CD4-positive, alpha-beta memory T cell (primary cell): ENCODE measurements around the gene SLFN13. TPM values are rescaled to one million over a fixed set of nuclear protein-coding genes. Genes with fewer than 3 reads are reported as not detected.
"Not testable (repeated sequence)": the region's sequence is repeated elsewhere in the genome, so short reads cannot be mapped to it uniquely, and the experiment has no call there.

Experiments
- CTCF ChIA-PET: fragments of 350-600 bp; sonication (Branson Sonifier 250); formaldehyde crosslinking; loops from one replicate; lab custom pipeline; 2021; ENCODE audit warnings: inconsistent platforms; ENCODE audit not compliant: partially characterized antibody; lab: Charles Lee
- POLR2A ChIA-PET: fragments of 350-600 bp; sonication (Branson Sonifier 250); formaldehyde crosslinking; loops from one replicate; lab custom pipeline; 2021; ENCODE audit not compliant: partially characterized antibody; lab: Charles Lee
- DNase-seq, 5 donors: peaks; one replicate each; pipeline versions ENCODE4 v3.0.0 to v3.0.0-alpha.2; 2020 to 2022; ENCODE audit warnings: mixed read lengths in 1 of 5
- H3K27ac ChIP-seq: one replicate; pipeline ENCODE4 v1.7.0; 2013; ENCODE audit warnings: low read depth, low read length
- H3K27me3 ChIP-seq: 2 replicates; pipeline ENCODE4 v1.7.0; 2013; ENCODE audit warnings: mild to moderate bottlenecking, low read length, moderate library complexity; ENCODE audit not compliant: insufficient read depth
- H3K36me3 ChIP-seq: 2 replicates; pipeline ENCODE4 v1.7.0; 2013; ENCODE audit warnings: mild to moderate bottlenecking, low read length, moderate library complexity; ENCODE audit not compliant: insufficient read depth
- H3K4me1 ChIP-seq: 2 replicates; pipeline ENCODE4 v1.7.0; 2013; ENCODE audit warnings: mild to moderate bottlenecking, low read length, moderate library complexity; ENCODE audit not compliant: insufficient read depth
- H3K4me3 ChIP-seq, 2 donors: one replicate each; pipeline ENCODE4 v1.7.0; 2013; ENCODE audit warnings: low read length in 2 of 2, mild to moderate bottlenecking in 1 of 2
- H3K9me3 ChIP-seq, 2 donors: one replicate each; pipeline ENCODE4 v1.7.0; 2013; ENCODE audit warnings: low read length in 2 of 2, control low read depth in 1 of 2; ENCODE audit not compliant: control insufficient read depth in 1 of 2
- H3K27ac Mint-ChIP-seq, 7 donors: one replicate each; pipeline ENCODE4 v1.8.0; 2020 to 2021; ENCODE audit warnings: mixed read lengths in 7 of 7, mild to moderate bottlenecking in 6 of 7, inconsistent platforms in 3 of 7, moderate library complexity in 3 of 7
- H3K27me3 Mint-ChIP-seq, 2 donors: one replicate each; pipeline ENCODE4 v1.8.0; 2020 to 2021; ENCODE audit warnings: mixed read lengths in 2 of 2
- H3K36me3 Mint-ChIP-seq, 2 donors: one replicate each; pipeline ENCODE4 v1.8.0; 2020 to 2021; ENCODE audit warnings: mixed read lengths in 2 of 2, inconsistent platforms in 1 of 2, mild to moderate bottlenecking in 1 of 2
- H3K4me1 Mint-ChIP-seq, 4 donors: one replicate each; pipeline ENCODE4 v1.8.0; 2020 to 2021; ENCODE audit warnings: mixed read lengths in 4 of 4, mild to moderate bottlenecking in 1 of 4
- H3K4me3 Mint-ChIP-seq, 8 donors: one replicate each; pipeline ENCODE4 v1.8.0; 2020 to 2021; ENCODE audit warnings: mixed read lengths in 8 of 8, mild to moderate bottlenecking in 7 of 8, moderate library complexity in 6 of 8, inconsistent platforms in 3 of 8
- H3K9me3 Mint-ChIP-seq, 8 donors: one replicate each; pipeline ENCODE4 v1.8.0; 2020 to 2021; ENCODE audit warnings: mixed read lengths in 8 of 8, mild to moderate bottlenecking in 5 of 8, inconsistent platforms in 3 of 8, moderate library complexity in 1 of 8
- intact Hi-C: fragments of 100-400 bp; cut with micrococcal nuclease; formaldehyde crosslinking; loops from one replicate; pipeline ENCODE4 v1.15.1; 2023
- polyA plus RNA-seq, 2 donors: library from polyadenylated mRNA; unstranded; fragments of 300-500 nt; fragmentation: Illumina TruSeq; gene quantifications; one replicate each; pipeline ENCODE4 v1.2.3, GENCODE V29; 2021
- total RNA-seq, 2 experiments: library from RNA; stranded (reverse); gene quantifications; one replicate each; pipeline ENCODE4 v1.2.3, GENCODE V29; 2021

Gene SLFN13
- total and polyA plus RNA-seq, 4 experiments from 2014 or later: 5.4 to 27.3 (median 15.2) TPM

DNA sequence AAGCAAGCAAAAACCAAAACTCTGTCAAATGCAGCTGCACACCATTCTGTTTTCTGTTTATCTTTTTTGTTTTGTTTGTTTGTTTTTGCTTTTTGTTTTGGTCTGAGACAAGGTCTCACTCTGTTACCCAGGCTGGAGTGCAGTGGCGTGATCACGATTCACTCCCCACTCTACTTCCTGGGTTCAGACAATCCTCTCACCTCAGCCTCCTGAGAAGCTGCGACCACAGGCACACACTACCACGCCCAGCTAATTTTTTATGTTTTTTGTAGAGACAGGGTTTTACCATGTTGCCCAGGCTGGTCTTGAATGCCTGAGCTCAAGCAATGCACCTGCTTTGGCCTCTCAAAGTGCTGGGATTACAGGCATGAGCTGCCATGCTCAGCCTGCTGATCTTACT is 19.3 kb upstream of the SLFN13 start:
- DNase-seq: peak in 4 of 5 donors; percentile 28 to 52 (median 40)
- POLR2A ChIA-PET: interaction anchor here (0.6 to 8.1 kb wide), 17 partner anchors 14 to 285 kb away, joined by 3 to 68 read pairs (median 3); partner anchors contain the start of genes AP2B1, SLFN11, SLFN12 and SLFN13
- Histone ChIP-seq H3K4me1 (peaks cover 34% of the 10 kb centered on the region), H3K4me3 (no peak overlapping the region), H3K36me3 (no peaks in the 10 kb centered on the region), H3K27ac (no peak overlapping the region), H3K9me3 (no peaks in the 10 kb centered on the region), H3K27me3 (no peaks in the 10 kb centered on the region)
- Mint-ChIP-seq H3K4me3 (peak overlapping the region in 7 of 8 donors; percentile 17 to 68 (median 57)), H3K27ac (peak overlapping the region; percentile 65 to 92 (median 86)), H3K36me3 (peaks cover 30 to 44% of the 10 kb centered on the region in 2 donors), H3K4me1 (peaks cover 40 to 64% (median 50%) of the 10 kb centered on the region in 4 donors), H3K9me3 (peaks cover 0 to 13% (median 10%) of the 10 kb centered on the region in 8 donors), H3K27me3 (no peaks in the 10 kb centered on the region)
- CTCF ChIA-PET: interaction anchor here (0.8 to 2.4 kb wide), 5 partner anchors 20 to 156 kb away, joined by 3 to 13 read pairs (median 5); no protein-coding TSS in a partner anchor
- intact Hi-C loops: no loop called here

GRCh38 chr17:35460354-35460851 is 11.8 kb upstream of the SLFN13 start:
- peak overlapping the region in 1 of 2 donors; percentile 16 for H3K4me3 ChIP-seq

GRCh38 chr17:35454035-35454434 is 5.5 kb upstream of the SLFN13 start:
- H3K9me3 ChIP-seq, H3K27me3 Mint-ChIP-seq, H3K27me3 ChIP-seq, DNase-seq, H3K4me3 ChIP-seq, H3K27ac ChIP-seq, intact Hi-C loops, H3K4me3 Mint-ChIP-seq, H3K36me3 Mint-ChIP-seq, H3K4me1 ChIP-seq, H3K4me1 Mint-ChIP-seq, H3K36me3 ChIP-seq: not testable (repeated sequence)
- ChIA-PET CTCF (interaction anchor here (0.9 kb wide), 1 partner anchor 15 kb away, joined by 3 read pairs; no protein-coding TSS in a partner anchor), POLR2A (interaction anchor here (0.5 to 0.9 kb wide), 2 partner anchors 14 to 281 kb away, joined by 3 read pairs; no protein-coding TSS in a partner anchor)
- peaks cover 0 to 15% (median 8%) of the 10 kb centered on the region in 8 donors for H3K9me3 Mint-ChIP-seq
- peak overlapping the region in 2 of 7 donors; percentile 29 to 56 for H3K27ac Mint-ChIP-seq

More at GRCh38 chr17:35460354-35460851, 11.8 kb upstream of the SLFN13 start:
- Mint-ChIP-seq H3K9me3 (peaks cover 0 to 20% (median 11%) of the 10 kb centered on the region in 8 donors), H3K36me3 (peaks cover 8 to 17% of the 10 kb centered on the region in 2 donors), H3K4me3 (peak overlapping the region; percentile 62 to 91 (median 81)), H3K27ac (peak overlapping the region; percentile 77 to 95 (median 93)), H3K4me1 (peaks cover 20 to 36% (median 28%) of the 10 kb centered on the region in 4 donors), H3K27me3 (no peaks in the 10 kb centered on the region)
- Histone ChIP-seq H3K4me1 (peaks cover 15% of the 10 kb centered on the region), H3K36me3 (no peaks in the 10 kb centered on the region), H3K9me3 (no peaks in the 10 kb centered on the region), H3K27me3 (no peaks in the 10 kb centered on the region), H3K27ac (peak overlapping the region; percentile 24)
- ChIA-PET POLR2A (interaction anchor here (0.8 to 1.5 kb wide), 9 partner anchors 12 to 148 kb away, joined by 3 to 6 read pairs (median 4); partner anchors contain the start of genes SLFN11, SLFN12L and SLFN13), CTCF (interaction anchor here (1.2 kb wide), 1 partner anchor 12 kb away, joined by 5 read pairs; the partner anchor contains the start of gene SLFN13)
- intact Hi-C loops: loop anchor here (1.0 kb wide), 2 partner anchors 12 to 27 kb away; partner anchors contain the start of gene SLFN13
- peak; percentile 69 to 81 (median 80) for DNase-seq

DNA sequence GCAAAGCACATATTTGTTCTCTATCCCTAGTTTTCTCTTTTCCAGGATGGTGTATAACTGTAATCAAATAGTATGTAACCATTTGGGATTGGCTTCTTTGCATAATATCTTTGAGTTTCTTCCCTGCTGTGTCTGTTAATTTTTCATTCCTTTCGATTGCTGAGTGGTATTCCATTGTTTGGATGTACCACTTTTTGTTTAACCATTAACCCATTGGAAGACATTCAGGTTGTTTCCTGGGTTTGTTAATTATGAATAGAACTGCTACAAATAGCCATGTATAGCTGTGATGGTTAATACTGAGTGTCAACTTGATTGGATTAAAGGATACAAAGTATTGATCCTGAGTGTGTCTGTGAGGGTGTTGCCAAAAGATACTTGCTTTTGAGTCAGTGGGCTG is 4.6 kb upstream of the SLFN13 start:
- CTCF ChIA-PET: no interaction called here
- intact Hi-C loops: no loop called here

GRCh38 chr17:35449371-35449931 is 885 bp upstream of the SLFN13 start:
- Histone ChIP-seq H3K4me3 (no peak overlapping the region), H3K27ac (no peak overlapping the region), H3K27me3 (no peaks in the 10 kb centered on the region), H3K36me3 (no peaks in the 10 kb centered on the region), H3K9me3 (no peaks in the 10 kb centered on the region), H3K4me1 (peaks cover 8% of the 10 kb centered on the region)
- DNase-seq: no peak
- peak overlapping the region in 5 of 7 donors; percentile 32 to 93 (median 78) for H3K27ac Mint-ChIP-seq
- ChIA-PET POLR2A (interaction anchor here (1.3 to 3.2 kb wide), 5 partner anchors 17 to 92 kb away, joined by 3 to 15 read pairs (median 6); partner anchors contain the start of gene SLFN12), CTCF (interaction anchor here (1.6 to 2.4 kb wide), 3 partner anchors 10 to 137 kb away, joined by 5 to 10 read pairs (median 7); partner anchors contain the start of gene SLFN12)
- H3K9me3 Mint-ChIP-seq: peaks cover 0 to 2% (median 0%) of the 10 kb centered on the region in 8 donors
- H3K36me3 Mint-ChIP-seq: peaks cover 6 to 13% of the 10 kb centered on the region in 2 donors
- H3K4me1 Mint-ChIP-seq: peaks cover 6 to 18% (median 11%) of the 10 kb centered on the region in 4 donors
- no peaks in the 10 kb centered on the region for H3K27me3 Mint-ChIP-seq
- intact Hi-C loops: loop anchor here (2.0 to 5.0 kb wide), 3 partner anchors 38 to 83 kb away; partner anchors contain the start of gene SLFN11
- H3K4me3 Mint-ChIP-seq: peak overlapping the region in 7 of 8 donors; percentile 9 to 92 (median 57)

More for the DNA sequence above, 4.6 kb upstream of the SLFN13 start:
- Histone ChIP-seq H3K4me3 (no peak overlapping the region), H3K4me1 (no peaks in the 10 kb centered on the region), H3K27ac (no peak overlapping the region), H3K36me3 (no peaks in the 10 kb centered on the region), H3K27me3 (no peaks in the 10 kb centered on the region), H3K9me3 (no peaks in the 10 kb centered on the region)
- no peak for DNase-seq
- H3K9me3 Mint-ChIP-seq: peaks cover 0 to 8% (median 6%) of the 10 kb centered on the region in 8 donors
- H3K27me3 Mint-ChIP-seq: no peaks in the 10 kb centered on the region
- H3K36me3 Mint-ChIP-seq: peaks cover 4 to 5% of the 10 kb centered on the region in 2 donors
- no peak overlapping the region for H3K4me3 Mint-ChIP-seq
- POLR2A ChIA-PET: interaction anchor here (0.9 kb wide), 1 partner anchor 14 kb away, joined by 3 read pairs; no protein-coding TSS in a partner anchor
- H3K4me1 Mint-ChIP-seq: peaks cover 3 to 7% (median 4%) of the 10 kb centered on the region in 4 donors
- peak overlapping the region in 3 of 7 donors; percentile 18 to 69 (median 53) for H3K27ac Mint-ChIP-seq

DNA sequence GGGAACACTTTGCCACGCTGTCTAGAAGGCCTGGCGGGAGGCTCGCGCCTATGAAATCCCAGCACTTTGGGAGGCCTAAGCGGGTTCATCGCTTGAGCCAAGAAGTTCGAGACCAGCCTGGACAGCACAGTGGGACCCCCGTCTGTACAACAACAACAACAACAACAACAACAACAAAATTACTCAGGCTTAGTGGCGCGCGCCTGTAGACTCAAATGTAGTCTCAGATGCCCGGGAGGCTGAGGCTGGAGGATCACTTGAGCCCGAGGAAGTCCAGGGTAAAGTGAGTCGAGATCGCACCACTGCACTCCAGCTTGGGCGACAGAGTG is 297 bp upstream of the SLFN13 start:
- ChIA-PET CTCF (interaction anchor here (1.6 to 2.4 kb wide), 4 partner anchors 11 to 136 kb away, joined by 5 to 10 read pairs (median 8); partner anchors contain the start of gene SLFN12), POLR2A (interaction anchor here (0.7 to 3.2 kb wide), 19 partner anchors 11 to 235 kb away, joined by 3 to 46 read pairs (median 6); partner anchors contain the start of genes SLFN12, SLFN12L and SLFN5)
- Histone ChIP-seq H3K4me1 (peaks cover 8% of the 10 kb centered on the region), H3K36me3 (no peaks in the 10 kb centered on the region), H3K27ac (peak overlapping the region; percentile 55), H3K4me3 (peak overlapping the region in 1 of 2 donors; percentile 62), H3K27me3 (no peaks in the 10 kb centered on the region), H3K9me3 (no peaks in the 10 kb centered on the region)
- H3K36me3 Mint-ChIP-seq: peaks cover 6 to 18% of the 10 kb centered on the region in 2 donors
- peaks cover 0 to 2% (median 0%) of the 10 kb centered on the region in 8 donors for H3K9me3 Mint-ChIP-seq
- peaks cover 6 to 18% (median 11%) of the 10 kb centered on the region in 4 donors for H3K4me1 Mint-ChIP-seq
- peak overlapping the region; percentile 85 to 92 (median 88) for H3K4me3 Mint-ChIP-seq
- peak overlapping the region; percentile 48 to 95 (median 89) for H3K27ac Mint-ChIP-seq
- DNase-seq: no peak
- intact Hi-C loops: loop anchor here (1.0 to 5.0 kb wide), 4 partner anchors 11 to 83 kb away; partner anchors contain the start of gene SLFN11
- H3K27me3 Mint-ChIP-seq: no peaks in the 10 kb centered on the region
